ENCODE measurements around the gene ZNF664. TPM values are rescaled to one million over a fixed set of nuclear protein-coding genes. Genes with fewer than 3 reads are reported as not detected.
A peak's percentile ranks its signal among the peaks of the same experiment; 100 is the strongest.

Gene ZNF664
- total RNA-seq, 1 donor from 2014 or later: 67.6 TPM

DNA sequence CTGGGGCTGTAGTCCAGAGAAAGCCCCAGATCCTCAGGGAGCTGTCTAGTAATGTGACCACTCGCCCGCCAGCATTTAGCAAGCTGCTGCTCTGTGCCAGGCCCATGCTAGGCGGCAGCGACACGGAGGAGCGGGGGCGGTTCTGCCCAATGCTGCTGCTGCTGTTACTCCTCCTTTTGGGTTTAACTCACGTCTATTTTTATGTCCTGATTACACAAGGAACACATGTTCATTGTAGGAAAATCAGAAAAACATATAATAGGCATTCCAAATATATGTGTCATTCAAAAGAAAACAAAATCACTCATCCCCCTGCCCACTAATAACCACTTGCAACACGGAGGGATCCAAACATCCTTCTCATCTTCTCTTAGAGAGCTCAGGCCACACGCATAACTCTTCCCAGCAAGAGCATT, 30.8 kb upstream of the ZNF664 start:
- Histone ChIP-seq H4K20me1 (ENCODE audit: insufficient read depth, low read length) (peaks cover 29% of the 10 kb centered on the region), H2AFZ (ENCODE audit: low read depth, low read length) (no peak overlapping the region), H3K9ac (ENCODE audit: low read length) (peak overlapping the region; percentile 73), H3K9me3 (ENCODE audit: insufficient read depth, low read depth, low read length) (peaks cover 7% of the 10 kb centered on the region), H3K4me1 (ENCODE audit: insufficient read depth, low read length) (peaks cover 27% of the 10 kb centered on the region), H3K79me2 (ENCODE audit: insufficient read depth, low read length) (no peaks in the 10 kb centered on the region), H3K27ac (ENCODE audit: low read depth, low read length) (peak overlapping the region; percentile 85), H3K4me3 (ENCODE audit: insufficient read depth, low read depth, low read length) (no peak overlapping the region), H3K4me2 (ENCODE audit: low read length) (peak overlapping the region; percentile 76), H3K36me3 (ENCODE audit: insufficient read depth, low read length) (no peaks in the 10 kb centered on the region), H3K27me3 (ENCODE audit: insufficient read depth, low read length) (no peaks in the 10 kb centered on the region)
- FAIRE-seq (peak; percentile 92), DNase-seq (ENCODE audit: low read depth) (peak; percentile 88)
- Mint-ChIP-seq H3K27me3 (ENCODE audit: low read depth, unreplicated experiment) (no peaks in the 10 kb centered on the region), H3K36me3 (ENCODE audit: low read depth, unreplicated experiment) (peaks cover 50% of the 10 kb centered on the region), H3K4me3 (ENCODE audit: unreplicated experiment) (no peak overlapping the region), H3K9me3 (ENCODE audit: unreplicated experiment) (peaks cover 13% of the 10 kb centered on the region), H3K27ac (ENCODE audit: unreplicated experiment) (peak overlapping the region; percentile 64), H3K4me1 (ENCODE audit: low read depth, unreplicated experiment) (peaks cover 16% of the 10 kb centered on the region)
- TF ChIP-seq, protein P1, sequence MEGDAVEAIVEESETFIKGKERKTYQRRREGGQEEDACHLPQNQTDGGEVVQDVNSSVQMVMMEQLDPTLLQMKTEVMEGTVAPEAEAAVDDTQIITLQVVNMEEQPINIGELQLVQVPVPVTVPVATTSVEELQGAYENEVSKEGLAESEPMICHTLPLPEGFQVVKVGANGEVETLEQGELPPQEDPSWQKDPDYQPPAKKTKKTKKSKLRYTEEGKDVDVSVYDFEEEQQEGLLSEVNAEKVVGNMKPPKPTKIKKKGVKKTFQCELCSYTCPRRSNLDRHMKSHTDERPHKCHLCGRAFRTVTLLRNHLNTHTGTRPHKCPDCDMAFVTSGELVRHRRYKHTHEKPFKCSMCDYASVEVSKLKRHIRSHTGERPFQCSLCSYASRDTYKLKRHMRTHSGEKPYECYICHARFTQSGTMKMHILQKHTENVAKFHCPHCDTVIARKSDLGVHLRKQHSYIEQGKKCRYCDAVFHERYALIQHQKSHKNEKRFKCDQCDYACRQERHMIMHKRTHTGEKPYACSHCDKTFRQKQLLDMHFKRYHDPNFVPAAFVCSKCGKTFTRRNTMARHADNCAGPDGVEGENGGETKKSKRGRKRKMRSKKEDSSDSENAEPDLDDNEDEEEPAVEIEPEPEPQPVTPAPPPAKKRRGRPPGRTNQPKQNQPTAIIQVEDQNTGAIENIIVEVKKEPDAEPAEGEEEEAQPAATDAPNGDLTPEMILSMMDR (IDR thresholded peaks at IDR 0.05; ENCODE audit: insufficient read depth, low read depth, low read length): no peak
- TF ChIP-seq EZH2 (IDR thresholded peaks at IDR 0.05; ENCODE audit: insufficient read depth, low read length): no peak

DNA sequence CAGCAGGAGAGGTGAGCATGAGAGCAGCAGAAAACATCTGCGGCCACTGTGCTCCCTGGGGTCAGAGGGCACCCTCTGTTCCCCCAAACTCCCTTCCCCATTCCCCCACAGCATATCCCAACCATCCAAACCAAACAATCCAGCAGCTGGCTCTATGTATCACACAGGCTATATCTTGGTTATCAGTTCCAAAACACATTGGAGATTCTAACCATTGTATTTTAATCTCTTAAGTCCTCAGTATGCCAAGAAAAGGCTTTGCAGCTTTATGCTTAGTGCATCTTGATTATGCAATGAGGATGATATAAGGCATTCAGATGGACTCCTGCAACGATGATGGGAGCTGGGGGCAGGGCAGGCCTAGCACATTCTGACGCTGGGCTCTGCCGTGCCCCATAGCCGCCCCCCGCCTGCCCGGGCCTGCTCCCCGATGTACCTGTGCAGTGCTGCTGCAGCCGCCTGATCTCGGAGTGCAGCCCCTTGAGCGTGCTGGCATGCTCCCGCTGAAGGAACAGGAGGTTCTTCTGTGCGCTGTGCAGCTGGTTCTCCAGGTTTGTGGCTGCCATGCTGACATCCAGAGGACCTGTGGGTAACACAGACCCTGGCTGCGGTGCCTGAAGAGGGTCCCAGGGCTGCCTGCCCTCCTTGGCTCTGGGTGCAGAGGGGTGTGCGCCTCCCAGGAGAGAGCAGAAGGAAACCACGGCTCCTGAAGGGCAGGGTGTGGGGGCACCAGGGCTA, 29.9 kb upstream of the ZNF664 start:
- peaks cover 51% of the 10 kb centered on the region for H3K36me3 Mint-ChIP-seq (ENCODE audit: low read depth, unreplicated experiment)
- peaks cover 1% of the 10 kb centered on the region for H3K79me2 ChIP-seq (ENCODE audit: insufficient read depth, low read length)

More for the DNA sequence above, 29.9 kb upstream of the ZNF664 start:
- H3K27ac Mint-ChIP-seq (ENCODE audit: unreplicated experiment): no peak overlapping the region
- Histone ChIP-seq H3K9ac (ENCODE audit: low read length) (peak overlapping the region; percentile 73), H2AFZ (ENCODE audit: low read depth, low read length) (no peak overlapping the region), H4K20me1 (ENCODE audit: insufficient read depth, low read length) (peaks cover 29% of the 10 kb centered on the region), H3K36me3 (ENCODE audit: insufficient read depth, low read length) (no peaks in the 10 kb centered on the region), H3K27ac (ENCODE audit: low read depth, low read length) (peak overlapping the region; percentile 85), H3K4me1 (ENCODE audit: insufficient read depth, low read length) (peaks cover 26% of the 10 kb centered on the region), H3K4me2 (ENCODE audit: low read length) (peak overlapping the region; percentile 76), H3K27me3 (ENCODE audit: insufficient read depth, low read length) (no peaks in the 10 kb centered on the region), H3K4me3 (ENCODE audit: insufficient read depth, low read depth, low read length) (no peak overlapping the region), H3K9me3 (ENCODE audit: insufficient read depth, low read depth, low read length) (peaks cover 7% of the 10 kb centered on the region)
- no peak for FAIRE-seq
- DNase-seq (ENCODE audit: low read depth): peak; percentile 55
- TF ChIP-seq, protein P1 (IDR thresholded peaks at IDR 0.05; ENCODE audit: insufficient read depth, low read depth, low read length): no peak
- TF ChIP-seq EZH2 (IDR thresholded peaks at IDR 0.05; ENCODE audit: insufficient read depth, low read length): no peak
- H3K27me3 Mint-ChIP-seq (ENCODE audit: low read depth, unreplicated experiment): no peaks in the 10 kb centered on the region
- peaks cover 13% of the 10 kb centered on the region for H3K9me3 Mint-ChIP-seq (ENCODE audit: unreplicated experiment)
- H3K4me3 Mint-ChIP-seq (ENCODE audit: unreplicated experiment): no peak overlapping the region
- H3K4me1 Mint-ChIP-seq (ENCODE audit: low read depth, unreplicated experiment): peaks cover 8% of the 10 kb centered on the region

Measured in astrocyte (in vitro differentiated cells and primary cell).